Esophagus squamous epithelium (tissue), 5 donors: ENCODE measurements around the gene KCNJ10. TPM values are rescaled to one million over a fixed set of nuclear protein-coding genes. Genes with fewer than 3 reads are reported as not detected.

Experiments used
- DNase-seq: peaks from one replicate; lab custom pipeline; 2025; lab: John Stamatoyannopoulos, UW
- H3K27ac ChIP-seq, 4 donors: fragments of 200-600 bp; sonication (generic); one replicate each; pipeline ENCODE4 v1.5.1; 2016 to 2019; ENCODE audit warnings: mild to moderate bottlenecking in 1 of 4
- H3K27me3 ChIP-seq, 4 donors: fragments of 200-600 bp; sonication (generic); 1 replicate in 3 of 4; 2 replicates in 1 of 4; pipeline versions ENCODE4 v1.5.1 to v1.6.0; 2017 to 2021; ENCODE audit warnings: antibody characterized with exemption in 1 of 4
- H3K36me3 ChIP-seq, 3 donors: fragments of 200-600 bp; sonication (generic); one replicate each; pipeline ENCODE4 v1.5.1; 2016 to 2019
- H3K4me1 ChIP-seq, 3 donors: fragments of 200-600 bp; sonication (generic); one replicate each; pipeline ENCODE4 v1.5.1; 2017 to 2019
- H3K4me3 ChIP-seq, 4 donors: fragments of 200-600 bp; sonication (generic); 1 replicate in 3 of 4; 2 replicates in 1 of 4; pipeline ENCODE4 v1.5.1; 2016 to 2019; ENCODE audit warnings: mild to moderate bottlenecking in 2 of 4, moderate library complexity in 1 of 4
- H3K9me3 ChIP-seq, 3 donors: fragments of 200-600 bp; sonication (generic); one replicate each; pipeline ENCODE4 v1.5.1; 2016 to 2019
- CTCF ChIP-seq, 6 experiments: fragments of 450-650 bp in 4 of 6; fragments of 200-600 bp in 2 of 6; sonication (generic) in 2 of 6; IDR thresholded peaks; one replicate each; pipeline ENCODE4 v1.5.1; 2016 to 2019; ENCODE audit warnings: antibody characterized with exemption in 6 of 6, mild to moderate bottlenecking in 4 of 6, moderate library complexity in 4 of 6
- POLR2A ChIP-seq, 4 donors: fragments of 450-650 bp; IDR thresholded peaks; one replicate each; pipeline ENCODE4 v1.6.1; 2017; ENCODE audit warnings: antibody characterized with exemption in 4 of 4, mild to moderate bottlenecking in 4 of 4, moderate library complexity in 3 of 4
- WGBS, 2 donors: methylation state at CpG; one replicate each; pipeline ENCODE4 v1.1.5; 2018; 5-methylcytosine and 5-hydroxymethylcytosine counted together
- intact Hi-C: fragments of 100-400 bp; cut with DNase I; formaldehyde crosslinking; loops from one replicate; pipeline ENCODE4 v1.15.0; 2022
- total RNA-seq, 4 donors: library from RNA; depleted of rRNA; stranded (reverse); fragments of >200 nt; gene quantifications; one replicate each; pipeline ENCODE4 v1.1.0, GENCODE V29; 2016
- donor health status: DM: yes; HTN: yes; CAD: no.

KCNJ10 gene
- total RNA-seq, 4 donors from 2014 or later = 0.59 TPM; not detected in 3

- Histone ChIP-seq H3K4me3 (no peak overlapping the region), H3K27me3 (no peaks in the 10 kb centered on the region), H3K9me3 (no peaks in the 10 kb centered on the region), H3K4me1 (peaks cover 0 to 4% (median 0%) of the 10 kb centered on the region in 3 donors), H3K36me3 (no peaks in the 10 kb centered on the region), H3K27ac (no peak overlapping the region)
- intact Hi-C loops = loop anchor here (10.0 kb wide), 1 partner anchor 202 kb away; the partner anchor contains the start of gene FCRL6
- peak; percentile 66 to 93 (median 84) for TF ChIP-seq CTCF (IDR thresholded peaks at IDR 0.05)
- no peak for TF ChIP-seq POLR2A (IDR thresholded peaks at IDR 0.05)
- DNase-seq = no peak
- 22 to 26% methylated on average over 5 of the region's 5 CpGs for WGBS, 2 donors
Observed at GRCh38 chr1:160006312-160006940, 63.5 kb downstream of the KCNJ10 start.

- intact Hi-C loops = loop anchor here (2.0 to 10.0 kb wide), 2 partner anchors 68 to 200 kb away; partner anchors contain the start of gene FCRL6
- H3K27ac ChIP-seq = no peak overlapping the region
- H3K4me1 ChIP-seq = peaks cover 0 to 4% (median 0%) of the 10 kb centered on the region in 3 donors
- H3K27me3 ChIP-seq = no peaks in the 10 kb centered on the region
- 75% methylated on average over 2 of the region's 4 CpGs; no CpG with 5 or more reads in 1 of the 2 donors for WGBS, 2 donors
- no peak for TF ChIP-seq POLR2A (IDR thresholded peaks at IDR 0.05)
- no peak for TF ChIP-seq CTCF (IDR thresholded peaks at IDR 0.05)
- no peaks in the 10 kb centered on the region for H3K36me3 ChIP-seq
- H3K4me3 ChIP-seq = no peak overlapping the region
- DNase-seq = no peak
- H3K9me3 ChIP-seq = no peaks in the 10 kb centered on the region
Observed at GRCh38 chr1:160005070-160005469, 64.9 kb downstream of the KCNJ10 start.

DNA sequence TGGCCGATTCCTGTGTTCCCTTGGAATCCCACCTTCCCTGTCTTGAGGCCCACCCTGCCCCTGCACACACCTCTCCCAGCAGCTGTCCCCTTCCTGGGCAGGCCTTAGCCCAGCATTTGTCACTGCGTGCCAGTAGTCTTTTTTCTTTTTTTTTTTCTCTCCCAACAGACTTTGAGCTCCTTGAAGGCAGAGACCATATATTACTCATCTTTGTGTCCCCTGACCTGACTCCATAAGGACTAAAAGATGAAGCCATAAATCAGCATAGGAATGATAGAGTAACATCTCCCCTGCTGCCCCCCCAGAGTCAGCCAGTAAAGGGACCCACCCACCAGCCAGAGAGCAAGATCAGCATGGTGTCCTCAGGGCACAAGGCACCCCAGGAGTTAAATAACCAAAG is 65.5 kb downstream of the KCNJ10 start:
- Histone ChIP-seq H3K4me1 (peaks cover 0 to 4% (median 0%) of the 10 kb centered on the region in 3 donors), H3K36me3 (no peaks in the 10 kb centered on the region), H3K4me3 (no peak overlapping the region), H3K27me3 (no peaks in the 10 kb centered on the region), H3K9me3 (no peaks in the 10 kb centered on the region), H3K27ac (no peak overlapping the region)
- DNase-seq = no peak
- TF ChIP-seq POLR2A (IDR thresholded peaks at IDR 0.05) (no peak), CTCF (IDR thresholded peaks at IDR 0.05) (no peak)
- intact Hi-C loops = loop anchor here (2.0 to 10.0 kb wide), 2 partner anchors 68 to 200 kb away; partner anchors contain the start of gene FCRL6
- WGBS, 2 donors = 77 to 81% methylated on average over 2 of the region's 2 CpGs

- WGBS, 2 donors = 38 to 65% methylated on average over 1 of the region's 1 CpG
- no peaks in the 10 kb centered on the region for H3K27me3 ChIP-seq
Observed at GRCh38 chr1:160004001-160004400, 66.0 kb downstream of the KCNJ10 start.

More at GRCh38 chr1:160004001-160004400, 66.0 kb downstream of the KCNJ10 start:
- no peak for DNase-seq
- TF ChIP-seq POLR2A (IDR thresholded peaks at IDR 0.05) (no peak), CTCF (IDR thresholded peaks at IDR 0.05) (no peak)
- no peak overlapping the region for H3K4me3 ChIP-seq
- H3K27ac ChIP-seq = no peak overlapping the region
- peaks cover 0 to 4% (median 0%) of the 10 kb centered on the region in 3 donors for H3K4me1 ChIP-seq
- H3K9me3 ChIP-seq = no peaks in the 10 kb centered on the region
- no peaks in the 10 kb centered on the region for H3K36me3 ChIP-seq
- intact Hi-C loops = loop anchor here (2.0 to 10.0 kb wide), 2 partner anchors 67 to 199 kb away; partner anchors contain the start of gene FCRL6
